Ureter (tissue), 1 donor: ENCODE results near the gene GUCY1A1. TPM values are rescaled to one million over a fixed set of nuclear protein-coding genes. Genes with fewer than 3 reads are reported as not detected.

Experiments
- DNase-seq: peaks from one replicate; pipeline ENCODE4 v3.0.0-alpha.2; 2020; ENCODE audit warnings: low spot score
- total RNA-seq: library from RNA; stranded (reverse); gene quantifications from one replicate; pipeline ENCODE4 v1.2.4, GENCODE V29; 2023
- donor health status: DM: yes; HTN: yes; CAD: no.

GUCY1A1 gene
- total RNA-seq, 1 donor from 2014 or later: 21.0 TPM

DNA sequence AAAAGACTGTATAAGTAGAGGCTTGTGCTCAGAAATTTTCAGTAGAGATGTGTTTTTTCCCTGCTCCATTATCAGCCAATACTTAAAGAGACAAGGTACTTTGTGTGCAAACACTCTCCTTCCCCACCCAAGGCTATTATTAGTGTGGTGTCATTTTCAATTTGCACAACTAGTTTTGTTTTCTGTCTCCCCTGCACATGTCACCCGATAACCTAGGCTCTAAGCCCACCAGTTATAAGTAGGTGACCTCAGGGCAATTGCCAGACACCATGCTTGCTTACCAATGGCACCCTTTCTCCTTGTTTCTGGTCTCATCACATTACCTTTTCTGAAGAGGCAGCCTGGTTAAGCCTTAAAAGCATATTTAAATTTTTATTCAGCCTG lies 8.0 kb upstream of the GUCY1A1 start:
- no peak for DNase-seq

DNA sequence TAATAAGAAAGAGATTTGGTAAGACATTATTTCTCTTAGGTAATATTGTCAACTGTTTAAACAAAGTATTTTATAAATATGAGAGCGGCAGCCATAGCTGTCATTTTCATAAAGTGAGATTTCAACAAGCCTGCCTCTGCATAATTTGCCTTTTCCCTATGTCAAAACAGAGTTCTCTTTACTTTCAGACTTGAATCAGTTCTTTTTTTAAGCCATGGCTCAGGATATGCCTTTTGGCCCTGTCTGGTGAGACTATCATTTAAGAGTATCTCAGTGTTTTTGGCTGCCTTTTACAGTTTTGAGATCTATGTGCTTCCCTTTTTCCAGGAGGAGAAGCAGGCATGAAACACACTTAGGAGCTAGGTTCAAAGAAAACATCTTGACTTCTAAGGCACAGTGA lies 7.5 kb upstream of the GUCY1A1 start:
- DNase-seq: no peak

DNA sequence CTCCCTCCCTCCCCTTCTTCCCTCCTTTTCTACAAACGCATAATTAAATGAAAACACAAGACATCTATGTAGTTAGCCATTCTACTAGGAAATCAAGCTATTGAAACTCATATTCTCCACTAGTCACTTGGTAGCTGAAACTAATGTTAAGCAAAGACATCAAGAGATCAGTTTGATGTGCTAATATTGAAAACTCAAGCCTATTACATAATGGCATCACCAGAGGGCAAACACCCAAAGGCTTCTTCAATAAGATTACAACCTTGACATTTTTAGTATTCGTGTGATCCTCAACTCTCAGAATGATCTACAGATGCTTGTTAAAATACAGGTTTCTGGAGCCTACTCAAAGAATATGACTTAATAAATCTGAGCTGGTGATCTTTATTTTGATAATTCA lies 6.2 kb upstream of the GUCY1A1 start:
- DNase-seq: no peak

DNA sequence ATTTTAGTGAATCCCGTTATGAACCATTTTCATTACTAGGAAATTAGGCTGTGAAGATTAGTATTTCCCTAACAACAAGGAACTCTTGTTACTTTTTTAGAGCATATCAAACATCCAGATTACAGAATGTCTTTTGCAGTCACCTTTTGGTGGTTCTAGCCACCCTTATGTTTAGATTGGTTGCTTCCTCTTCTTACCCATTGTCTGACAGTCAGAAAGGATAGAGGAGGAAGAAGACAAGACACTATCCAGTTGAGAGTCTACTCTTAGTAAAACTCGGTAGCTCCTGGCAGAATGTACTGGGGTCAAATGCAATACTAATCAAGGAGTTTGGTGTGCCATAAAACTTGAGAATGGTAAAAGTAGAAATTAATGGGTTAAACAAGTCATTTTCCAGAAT lies 1.6 kb upstream of the GUCY1A1 start:
- no peak for DNase-seq

DNA sequence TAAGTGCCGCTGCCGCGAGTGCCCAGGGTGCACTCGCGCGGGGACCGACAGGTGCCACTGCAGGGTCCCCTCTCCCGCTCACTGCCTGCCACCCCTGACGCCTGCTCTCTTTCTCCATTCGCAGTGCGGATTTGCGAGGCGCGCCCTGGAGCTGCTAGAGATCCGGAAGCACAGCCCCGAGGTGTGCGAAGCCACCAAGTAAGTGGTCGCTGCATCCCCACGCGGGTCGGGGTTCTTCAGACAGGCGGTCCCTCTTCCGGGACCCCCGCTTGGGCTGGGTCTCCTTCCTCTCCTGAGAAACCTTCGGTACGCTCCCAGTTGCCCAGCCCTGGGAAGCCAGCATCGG lies 547 bp downstream of the GUCY1A1 start:
- DNase-seq: peak; percentile 44

- DNase-seq: peak; percentile 43
These were observed 1.2 kb downstream of the GUCY1A1 start for GRCh38 chr4:155667568-155668511.

- no peak for DNase-seq
These were observed 2.1 kb downstream of the GUCY1A1 start for GRCh38 chr4:155668707-155669220.

DNA sequence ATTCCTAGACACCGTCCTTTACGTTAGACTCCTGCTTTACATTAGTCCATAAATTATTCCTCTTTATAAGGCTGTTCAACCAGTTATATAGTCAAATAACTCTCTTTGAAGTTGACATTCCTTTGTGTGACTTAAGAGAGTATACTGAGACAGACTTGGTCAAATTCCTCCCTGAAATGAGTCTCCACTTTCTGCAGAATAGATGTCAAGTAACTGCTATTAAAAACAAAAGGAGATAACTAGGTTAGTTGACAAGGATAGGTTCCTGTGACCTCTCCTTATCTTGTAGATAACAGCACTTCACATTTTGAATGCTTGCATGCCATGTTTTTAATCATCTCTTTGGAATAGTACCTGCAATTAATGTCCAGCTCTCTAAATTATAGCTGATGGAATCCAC lies 5.7 kb downstream of the GUCY1A1 start:
- DNase-seq: no peak

- no peak for DNase-seq
These were observed 6.9 kb downstream of the GUCY1A1 start for GRCh38 chr4:155673453-155673979.

GRCh38 chr4:155674669-155675071 lies 8.0 kb downstream of the GUCY1A1 start:
- no peak for DNase-seq

DNA sequence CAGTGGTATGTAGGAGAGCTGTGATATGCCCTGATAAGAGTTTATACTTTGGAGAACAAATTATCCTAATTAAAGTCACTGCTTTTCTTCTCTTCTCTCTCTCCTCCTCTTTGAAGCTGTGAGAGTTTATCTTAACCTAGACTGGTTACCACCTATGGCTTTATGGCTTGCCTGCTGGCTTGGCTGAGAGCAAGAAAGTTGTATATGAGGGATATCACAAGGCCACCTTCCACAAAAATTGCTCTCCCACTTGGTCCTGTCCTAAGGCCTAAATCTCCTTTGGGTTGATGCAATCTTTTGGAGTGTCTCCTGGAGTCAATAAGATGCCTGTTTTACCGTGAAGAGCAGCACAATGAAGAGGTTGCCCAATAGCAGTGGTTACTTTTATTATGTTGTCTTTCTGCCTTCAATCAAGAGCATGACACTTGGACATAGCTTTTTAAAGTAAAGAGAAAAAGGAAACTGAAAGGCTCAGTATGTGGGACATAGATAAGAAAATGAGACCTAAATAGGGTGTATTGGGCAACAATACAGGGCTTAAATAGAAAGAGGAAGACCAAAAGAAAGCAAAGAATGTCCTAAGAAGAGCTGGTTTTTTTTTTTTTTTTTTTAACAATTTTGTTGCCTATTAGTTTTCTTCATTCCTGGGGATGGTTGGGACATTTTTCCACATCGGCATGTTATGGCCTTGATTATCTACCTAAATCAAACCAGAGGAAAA lies 9.2 kb downstream of the GUCY1A1 start:
- no peak for DNase-seq

DNA sequence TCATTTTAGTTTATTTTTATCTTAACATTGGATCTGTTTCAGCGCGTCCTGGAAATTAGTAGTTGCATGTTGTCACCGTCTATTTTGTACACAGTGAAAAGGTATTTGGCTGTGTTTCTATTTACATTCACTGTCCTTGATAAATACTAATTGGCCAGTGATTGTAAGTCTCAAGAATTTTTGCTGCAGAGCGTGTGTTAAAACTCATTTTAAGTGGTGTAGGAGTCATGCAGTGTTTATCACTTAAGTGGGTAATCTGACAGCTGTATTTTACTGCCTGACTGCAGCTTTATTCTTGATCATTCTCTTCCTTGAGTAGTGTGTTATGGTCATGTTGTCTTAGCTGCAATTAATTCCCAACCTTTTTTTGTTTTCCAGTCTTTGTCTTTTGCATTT lies 9.8 kb downstream of the GUCY1A1 start:
- DNase-seq: no peak

- no peak for DNase-seq
These were observed 11.4 kb downstream of the GUCY1A1 start for GRCh38 chr4:155678011-155678410.

GRCh38 chr4:155679343-155679742 lies 12.7 kb downstream of the GUCY1A1 start:
- peak; percentile 49 for DNase-seq

DNA sequence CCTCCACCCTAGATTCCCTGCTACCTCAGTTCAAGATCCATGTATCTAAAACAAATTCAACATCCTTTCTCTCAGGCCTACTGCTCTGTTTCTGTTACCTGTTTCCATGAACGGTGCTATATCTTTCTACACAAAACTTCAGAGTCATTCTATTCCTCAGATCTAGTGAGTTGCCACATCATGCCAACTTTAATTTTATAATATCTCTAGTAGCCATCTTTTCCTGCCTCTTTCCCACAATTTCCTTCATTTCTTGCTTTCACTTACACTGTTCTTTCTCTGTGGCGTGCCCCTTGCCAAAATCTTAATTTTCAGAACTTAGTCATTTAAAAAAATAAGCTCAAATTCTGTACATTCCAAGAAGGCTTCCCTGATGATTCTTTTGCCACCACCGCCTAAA lies 15.2 kb downstream of the GUCY1A1 start:
- DNase-seq: no peak

GRCh38 chr4:155684423-155684822 lies 17.8 kb downstream of the GUCY1A1 start:
- no peak for DNase-seq

- no peak for DNase-seq
These were observed 18.4 kb downstream of the GUCY1A1 start for GRCh38 chr4:155684892-155685541.

- no peak for DNase-seq
These were observed 20.8 kb downstream of the GUCY1A1 start for GRCh38 chr4:155687380-155687982.

- no peak for DNase-seq
These were observed 21.6 kb downstream of the GUCY1A1 start for GRCh38 chr4:155688211-155688610.

- DNase-seq: no peak
These were observed 22.2 kb downstream of the GUCY1A1 start for GRCh38 chr4:155688860-155689259.

DNA sequence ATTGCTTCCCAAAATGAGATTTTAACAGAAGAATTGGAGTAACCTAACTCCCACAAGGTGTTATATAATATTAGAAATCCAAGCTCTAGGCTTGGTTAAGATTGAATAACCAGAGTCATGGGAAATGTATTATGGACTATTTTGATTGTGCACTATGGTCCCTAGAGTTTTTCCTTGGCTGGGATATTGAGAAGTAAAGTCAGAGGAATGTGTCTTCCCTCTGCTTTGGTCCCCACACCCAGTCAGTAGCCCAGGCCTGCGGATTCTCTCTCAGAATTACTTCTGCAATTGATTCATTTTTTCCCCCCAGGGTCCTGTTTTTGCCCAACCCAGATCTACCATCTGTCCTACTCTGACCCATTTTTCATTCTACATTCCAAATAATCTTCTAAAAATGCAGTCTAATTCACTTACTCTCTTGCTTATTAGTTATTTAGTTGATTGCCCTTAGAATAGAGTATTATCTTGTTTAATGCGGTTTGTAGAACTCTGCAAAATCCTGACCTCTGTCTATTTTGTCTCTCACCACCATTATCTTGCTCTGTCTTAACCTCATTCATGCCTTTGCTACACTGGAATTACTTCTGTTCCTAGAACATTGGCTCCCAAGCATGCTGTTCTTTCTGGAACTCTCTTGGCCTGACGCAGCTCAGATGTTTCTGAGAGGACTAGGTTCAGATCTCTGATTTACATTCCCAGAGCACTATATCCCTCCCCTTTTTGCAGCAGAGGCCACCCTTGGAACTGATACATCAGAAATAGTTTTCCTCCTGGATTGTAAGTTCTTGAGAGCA lies 23.6 kb downstream of the GUCY1A1 start:
- DNase-seq: no peak
